ENCODE measurements around the gene EIF5AL1.
"Not testable (repeated sequence)": the region's sequence is repeated elsewhere in the genome, so short reads cannot be mapped to it uniquely, and the experiment has no call there.

EIF5AL1 gene

GRCh38 chr10:79488336-79488735, 24.0 kb upstream of the EIF5AL1 start:
- no peak for DNase-seq

- no peak for DNase-seq
Measured at GRCh38 chr10:79488870-79489269, 23.5 kb upstream of the EIF5AL1 start.

GRCh38 chr10:79490400-79491142, 21.8 kb upstream of the EIF5AL1 start:
- DNase-seq: no peak

GRCh38 chr10:79491143-79491835, 21.0 kb upstream of the EIF5AL1 start:
- no peak for DNase-seq

GRCh38 chr10:79492256-79492655, 20.1 kb upstream of the EIF5AL1 start:
- DNase-seq: no peak

GRCh38 chr10:79492839-79493238, 19.5 kb upstream of the EIF5AL1 start:
- DNase-seq: no peak

GRCh38 chr10:79493806-79494205, 18.5 kb upstream of the EIF5AL1 start:
- no peak for DNase-seq

- no peak for DNase-seq
Measured at GRCh38 chr10:79494871-79495705, 17.2 kb upstream of the EIF5AL1 start.

- no peak for DNase-seq
Measured at GRCh38 chr10:79495791-79496190, 16.5 kb upstream of the EIF5AL1 start.

GRCh38 chr10:79496896-79497295, 15.4 kb upstream of the EIF5AL1 start:
- no peak for DNase-seq

GRCh38 chr10:79498291-79498829, 14.0 kb upstream of the EIF5AL1 start:
- DNase-seq: no peak

GRCh38 chr10:79502561-79503309, 9.6 kb upstream of the EIF5AL1 start:
- DNase-seq: no peak

- DNase-seq: not testable (repeated sequence)
Measured at GRCh38 chr10:79503787-79504186, 8.5 kb upstream of the EIF5AL1 start.

- DNase-seq: not testable (repeated sequence)
Measured at GRCh38 chr10:79504483-79504882, 7.8 kb upstream of the EIF5AL1 start.

- not testable (repeated sequence) for DNase-seq
Measured at GRCh38 chr10:79505328-79505727, 7.0 kb upstream of the EIF5AL1 start.

- DNase-seq: no peak
Measured at GRCh38 chr10:79505829-79506228, 6.5 kb upstream of the EIF5AL1 start.

- DNase-seq: no peak
Measured at GRCh38 chr10:79507440-79508167, 4.7 kb upstream of the EIF5AL1 start.

- DNase-seq: not testable (repeated sequence)
Measured at GRCh38 chr10:79508245-79508644, 4.1 kb upstream of the EIF5AL1 start.

- DNase-seq: not testable (repeated sequence)
Measured at GRCh38 chr10:79509306-79509933, 2.9 kb upstream of the EIF5AL1 start.

- DNase-seq: not testable (repeated sequence)
Measured at GRCh38 chr10:79509934-79510508, 2.3 kb upstream of the EIF5AL1 start.

All from stimulated activated CD8-positive, alpha-beta memory T cell treated with anti-CD3 and anti-CD28 coated beads, Interleukin-4, amount 100 ng/mL, for 48 hours (primary cell).